Fibroblast of lung (primary cell): ENCODE data around the gene CDC20B. TPM values are rescaled to one million over a fixed set of nuclear protein-coding genes. Genes with fewer than 3 reads are reported as not detected.

Experiments used
- DNase-seq, 2 donors: peaks; one replicate each; pipeline versions ENCODE4 v3.0.0 to v3.0.0-alpha.2; 2010; ENCODE audit warnings: low read depth in 2 of 2
- H2AFZ ChIP-seq: 2 replicates; pipeline ENCODE4 v1.5.1; 2012; ENCODE audit warnings: low read length, control low read depth, inconsistent platforms
- H3K27ac ChIP-seq: 2 replicates; pipeline ENCODE4 v1.5.1; 2011; ENCODE audit warnings: low read length, control low read depth; ENCODE audit not compliant: insufficient read depth
- H3K27me3 ChIP-seq: 2 replicates; pipeline ENCODE4 v1.5.1; 2011; ENCODE audit warnings: mild to moderate bottlenecking, low read length; ENCODE audit not compliant: control insufficient read depth, insufficient read depth
- H3K36me3 ChIP-seq: 2 replicates; pipeline ENCODE4 v1.5.1; 2011; ENCODE audit warnings: low read length; ENCODE audit not compliant: control insufficient read depth, insufficient read depth
- H3K4me1 ChIP-seq: 2 replicates; pipeline ENCODE4 v1.5.1; 2011; ENCODE audit warnings: low read length; ENCODE audit not compliant: control insufficient read depth, insufficient read depth; ENCODE audit errors: extremely low read depth
- H3K4me2 ChIP-seq: 2 replicates; pipeline ENCODE4 v1.5.1; 2011; ENCODE audit warnings: low read length, control low read depth; ENCODE audit not compliant: insufficient read depth; ENCODE audit errors: extremely low read depth
- H3K4me3 ChIP-seq, 4 experiments: fragments of 200-600 bp in 1 of 4; sonication (generic) in 1 of 4; replicated peaks in 1 of 4; 2 replicates each; pipeline ENCODE4 v1.5.1; 2011 to 2016; ENCODE audit warnings: low read length in 4 of 4, low read depth in 3 of 4, mild to moderate bottlenecking in 3 of 4, control low read depth in 2 of 4, inconsistent platforms in 1 of 4, mixed read lengths in 1 of 4; ENCODE audit not compliant: insufficient read depth in 1 of 4; ENCODE audit errors: control extremely low read depth in 1 of 4
- H3K79me2 ChIP-seq: 2 replicates; pipeline ENCODE4 v1.5.1; 2012; ENCODE audit warnings: mild to moderate bottlenecking, low read length, inconsistent platforms; ENCODE audit not compliant: control insufficient read depth, insufficient read depth
- H3K9ac ChIP-seq: 2 replicates; pipeline ENCODE4 v1.5.1; 2011; ENCODE audit warnings: mild to moderate bottlenecking, low read length, control low read depth; ENCODE audit not compliant: insufficient read depth
- H3K9me3 ChIP-seq: 2 replicates; pipeline ENCODE4 v1.5.1; 2012; ENCODE audit warnings: low read depth, low read length; ENCODE audit not compliant: control insufficient read depth, insufficient read depth
- H4K20me1 ChIP-seq: 2 replicates; pipeline ENCODE4 v1.5.1; 2011; ENCODE audit warnings: low read length; ENCODE audit not compliant: control insufficient read depth, insufficient read depth; ENCODE audit errors: extremely low read depth
- EZH2 ChIP-seq: IDR thresholded peaks from 2 replicates; pipeline ENCODE4 v1.5.1; 2012; ENCODE audit warnings: low read length, control low read depth, mild to moderate bottlenecking; ENCODE audit errors: missing control alignments
- polyA minus RNA-seq: library from RNA; depleted of rRNA, polyadenylated mRNA; stranded (reverse); fragments of >200 nt; gene quantifications from 2 replicates; pipeline ENCODE4 v1.2.3, GENCODE V29; 2011; ENCODE audit warnings: low replicate concordance
- polyA plus RNA-seq, 2 donors: library from polyadenylated mRNA; depleted of rRNA in 1 of 2; stranded (reverse) in 1 of 2; unstranded in 1 of 2; fragments of >200 nt; gene quantifications; 2 replicates each; pipeline ENCODE4 v1.2.1, GENCODE V29; 2011 to 2012; ENCODE audit warnings: missing spikeins in 1 of 2
- total RNA-seq: library from RNA; depleted of rRNA; stranded (reverse); fragments of >200 nt; gene quantifications from 2 replicates; pipeline ENCODE4 v1.2.1, GENCODE V29; 2014
- TF ChIP-seq, protein P1 (sequence below), 2 donors: IDR thresholded peaks in 1 of 2; conservative IDR thresholded peaks in 1 of 2; 1 replicate in 1 of 2; 2 replicates in 1 of 2; pipeline ENCODE4 v1.5.1; 2011 to 2012; ENCODE audit warnings: low read length in 2 of 2, control low read depth in 1 of 2, inconsistent platforms in 1 of 2, low read depth in 1 of 2, mild to moderate bottlenecking in 1 of 2

The CDC20B gene, protein sequence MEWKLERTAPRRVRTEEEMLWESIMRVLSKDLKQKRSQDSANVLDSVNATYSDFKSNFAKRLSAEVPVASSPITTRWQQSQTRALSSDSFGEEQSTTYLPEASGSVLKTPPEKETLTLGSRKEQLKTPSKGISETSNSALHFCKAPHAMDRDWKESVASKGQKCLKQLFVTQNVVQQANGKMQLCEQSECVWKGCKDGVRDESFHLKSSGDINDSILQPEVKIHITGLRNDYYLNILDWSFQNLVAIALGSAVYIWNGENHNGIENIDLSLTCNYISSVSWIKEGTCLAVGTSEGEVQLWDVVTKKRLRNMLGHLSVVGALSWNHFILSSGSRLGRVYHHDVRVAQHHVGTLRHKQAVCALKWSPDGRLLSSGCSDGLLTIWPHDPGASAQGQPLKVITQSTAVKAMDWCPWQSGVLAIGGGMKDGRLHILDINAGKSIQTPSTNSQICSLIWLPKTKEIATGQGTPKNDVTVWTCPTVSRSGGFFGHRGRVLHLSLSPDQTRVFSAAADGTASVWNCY
- total RNA-seq: under 0.01 TPM in 1 of 2 replicates, not detected in the other
- polyA plus RNA-seq: 0.12 TPM in 1 of 2 replicates, not detected in the other
- polyA plus RNA-seq (2012): 0.08 TPM in 1 of 2 replicates, not detected in the other
- polyA minus RNA-seq: not detected in 2 replicates

DNA sequence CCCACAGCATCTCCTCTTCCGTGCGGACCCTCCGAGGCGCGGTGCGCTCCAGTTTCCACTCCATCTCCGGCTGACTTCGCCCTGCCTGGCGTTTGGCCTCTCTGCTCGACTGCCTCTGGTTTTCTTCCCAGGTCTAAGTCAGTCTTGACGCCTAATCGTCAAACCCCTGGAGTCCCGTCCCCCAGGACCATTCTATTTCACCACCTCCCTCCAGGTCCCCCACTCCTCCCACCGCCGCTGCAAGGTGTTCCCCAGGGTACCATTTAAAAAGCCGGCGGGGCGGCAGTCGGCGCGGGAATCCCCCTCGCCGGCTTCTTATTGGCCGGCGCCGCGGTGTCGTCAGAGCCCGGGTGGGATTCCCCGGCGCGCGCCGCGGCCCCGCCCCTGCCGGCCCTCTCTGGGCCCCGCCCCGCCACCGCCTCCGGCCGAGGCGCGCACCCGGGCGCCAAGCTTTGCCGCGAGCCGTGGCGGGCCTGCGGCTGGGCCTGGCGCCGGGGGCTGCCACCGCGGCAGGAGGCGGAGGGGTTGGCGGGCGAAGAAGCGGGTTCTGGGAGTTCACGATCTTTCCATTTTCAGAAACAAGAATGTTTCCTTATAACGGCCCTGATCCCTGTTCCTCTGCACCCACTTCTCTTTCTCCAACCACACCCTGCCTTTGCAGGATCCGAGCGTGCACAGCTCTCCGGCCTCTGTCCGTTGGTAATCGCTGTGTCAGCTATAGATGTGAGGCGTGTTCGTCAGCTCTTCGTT lies at the start of gene CDC20B:
CDC20B (minus strand) TSS at position 241 of the 750 bp plus-strand sequence; CDS start at position 64, 177 bp downstream.
- no peak for TF ChIP-seq EZH2
- TF ChIP-seq, protein P1, sequence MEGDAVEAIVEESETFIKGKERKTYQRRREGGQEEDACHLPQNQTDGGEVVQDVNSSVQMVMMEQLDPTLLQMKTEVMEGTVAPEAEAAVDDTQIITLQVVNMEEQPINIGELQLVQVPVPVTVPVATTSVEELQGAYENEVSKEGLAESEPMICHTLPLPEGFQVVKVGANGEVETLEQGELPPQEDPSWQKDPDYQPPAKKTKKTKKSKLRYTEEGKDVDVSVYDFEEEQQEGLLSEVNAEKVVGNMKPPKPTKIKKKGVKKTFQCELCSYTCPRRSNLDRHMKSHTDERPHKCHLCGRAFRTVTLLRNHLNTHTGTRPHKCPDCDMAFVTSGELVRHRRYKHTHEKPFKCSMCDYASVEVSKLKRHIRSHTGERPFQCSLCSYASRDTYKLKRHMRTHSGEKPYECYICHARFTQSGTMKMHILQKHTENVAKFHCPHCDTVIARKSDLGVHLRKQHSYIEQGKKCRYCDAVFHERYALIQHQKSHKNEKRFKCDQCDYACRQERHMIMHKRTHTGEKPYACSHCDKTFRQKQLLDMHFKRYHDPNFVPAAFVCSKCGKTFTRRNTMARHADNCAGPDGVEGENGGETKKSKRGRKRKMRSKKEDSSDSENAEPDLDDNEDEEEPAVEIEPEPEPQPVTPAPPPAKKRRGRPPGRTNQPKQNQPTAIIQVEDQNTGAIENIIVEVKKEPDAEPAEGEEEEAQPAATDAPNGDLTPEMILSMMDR (conservative IDR thresholded peaks at IDR 0.05 in 1 of 2, IDR thresholded peaks at IDR 0.05 in 1 of 2; ENCODE audit: low read depth in 1 of 2, low read length in 2 of 2): no peak
- peak within 1 kb of the TSS; percentile 56 to 67 (median 62) for H3K4me3 ChIP-seq
- DNase-seq: peak; percentile 60 to 69
- peak within 1 kb of the TSS; percentile 87 for H2AFZ ChIP-seq
- H3K79me2 ChIP-seq: no peaks in the 10 kb centered on the region
- H3K27me3 ChIP-seq: peaks cover 27% of the 10 kb centered on the region
- H3K36me3 ChIP-seq: no peaks in the 10 kb centered on the region
- peak within 1 kb of the TSS; percentile 20 for H3K9ac ChIP-seq
- peaks cover 6% of the 10 kb centered on the region for H3K4me1 ChIP-seq
- H4K20me1 ChIP-seq: no peaks in the 10 kb centered on the region
- peak within 1 kb of the TSS; percentile 14 for H3K27ac ChIP-seq
- peak within 1 kb of the TSS; percentile 99 for H3K4me2 ChIP-seq
- no peaks in the 10 kb centered on the region for H3K9me3 ChIP-seq

DNA sequence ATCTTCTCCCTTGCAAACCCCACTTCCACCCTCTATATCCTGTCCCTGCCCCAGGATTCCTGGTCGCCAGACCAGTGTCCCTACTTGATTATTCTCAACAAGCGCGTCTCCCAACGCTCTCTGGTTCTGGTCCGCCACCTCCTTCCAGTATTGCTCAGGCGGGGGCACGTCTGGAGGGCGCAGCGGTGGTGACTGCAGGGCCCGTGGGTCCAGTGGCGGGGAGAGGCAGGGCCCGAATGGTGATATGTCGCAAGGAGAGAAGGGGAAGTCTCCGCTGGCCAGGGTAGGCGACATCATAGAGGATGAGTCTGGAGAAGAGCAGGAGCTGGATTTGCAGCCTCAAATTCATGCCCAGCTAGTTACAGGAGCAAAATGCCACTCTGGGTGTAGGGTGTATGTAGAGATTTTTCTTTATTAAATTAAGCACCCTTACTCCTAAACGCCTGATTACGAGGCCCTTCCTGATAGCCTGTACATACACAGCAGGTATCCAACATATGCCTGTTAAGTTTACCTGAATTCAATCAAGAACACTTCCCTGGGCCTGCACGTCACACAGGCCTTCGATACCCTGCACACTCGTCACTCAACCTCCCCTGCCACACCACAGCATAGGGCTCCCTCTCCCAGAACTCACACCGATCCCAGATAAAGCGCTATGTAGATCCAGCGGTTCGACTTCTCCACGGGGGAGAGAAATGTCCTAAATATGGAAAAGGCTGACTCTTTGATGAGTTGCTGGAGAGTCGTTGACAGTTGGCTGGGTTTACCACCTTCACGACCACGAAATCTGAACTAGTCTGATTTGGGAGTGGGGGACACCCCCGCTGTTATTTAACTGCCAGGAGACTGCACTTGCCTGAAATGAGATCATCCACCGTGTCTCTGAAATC lies 49.4 kb upstream of the CDC20B start:
- Histone ChIP-seq H3K36me3 (no peaks in the 10 kb centered on the region), H3K4me3 (no peak overlapping the region), H3K27ac (no peak overlapping the region), H3K79me2 (no peaks in the 10 kb centered on the region), H3K4me2 (no peak overlapping the region), H3K9ac (no peak overlapping the region), H4K20me1 (no peaks in the 10 kb centered on the region), H3K4me1 (peaks cover 2% of the 10 kb centered on the region), H3K9me3 (no peaks in the 10 kb centered on the region), H2AFZ (no peak overlapping the region), H3K27me3 (peaks cover 80% of the 10 kb centered on the region)
- DNase-seq: no peak
- peak; percentile 95 for TF ChIP-seq EZH2
- TF ChIP-seq, protein P1 (conservative IDR thresholded peaks at IDR 0.05 in 1 of 2, IDR thresholded peaks at IDR 0.05 in 1 of 2; ENCODE audit: low read depth in 1 of 2, low read length in 2 of 2): no peak
